ENCODE data around the gene NSRP1.
"Not testable (repeated sequence)": the region's sequence is repeated elsewhere in the genome, so short reads cannot be mapped to it uniquely, and the experiment has no call there.

The NSRP1 gene, protein sequence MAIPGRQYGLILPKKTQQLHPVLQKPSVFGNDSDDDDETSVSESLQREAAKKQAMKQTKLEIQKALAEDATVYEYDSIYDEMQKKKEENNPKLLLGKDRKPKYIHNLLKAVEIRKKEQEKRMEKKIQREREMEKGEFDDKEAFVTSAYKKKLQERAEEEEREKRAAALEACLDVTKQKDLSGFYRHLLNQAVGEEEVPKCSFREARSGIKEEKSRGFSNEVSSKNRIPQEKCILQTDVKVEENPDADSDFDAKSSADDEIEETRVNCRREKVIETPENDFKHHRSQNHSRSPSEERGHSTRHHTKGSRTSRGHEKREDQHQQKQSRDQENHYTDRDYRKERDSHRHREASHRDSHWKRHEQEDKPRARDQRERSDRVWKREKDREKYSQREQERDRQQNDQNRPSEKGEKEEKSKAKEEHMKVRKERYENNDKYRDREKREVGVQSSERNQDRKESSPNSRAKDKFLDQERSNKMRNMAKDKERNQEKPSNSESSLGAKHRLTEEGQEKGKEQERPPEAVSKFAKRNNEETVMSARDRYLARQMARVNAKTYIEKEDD

DNA sequence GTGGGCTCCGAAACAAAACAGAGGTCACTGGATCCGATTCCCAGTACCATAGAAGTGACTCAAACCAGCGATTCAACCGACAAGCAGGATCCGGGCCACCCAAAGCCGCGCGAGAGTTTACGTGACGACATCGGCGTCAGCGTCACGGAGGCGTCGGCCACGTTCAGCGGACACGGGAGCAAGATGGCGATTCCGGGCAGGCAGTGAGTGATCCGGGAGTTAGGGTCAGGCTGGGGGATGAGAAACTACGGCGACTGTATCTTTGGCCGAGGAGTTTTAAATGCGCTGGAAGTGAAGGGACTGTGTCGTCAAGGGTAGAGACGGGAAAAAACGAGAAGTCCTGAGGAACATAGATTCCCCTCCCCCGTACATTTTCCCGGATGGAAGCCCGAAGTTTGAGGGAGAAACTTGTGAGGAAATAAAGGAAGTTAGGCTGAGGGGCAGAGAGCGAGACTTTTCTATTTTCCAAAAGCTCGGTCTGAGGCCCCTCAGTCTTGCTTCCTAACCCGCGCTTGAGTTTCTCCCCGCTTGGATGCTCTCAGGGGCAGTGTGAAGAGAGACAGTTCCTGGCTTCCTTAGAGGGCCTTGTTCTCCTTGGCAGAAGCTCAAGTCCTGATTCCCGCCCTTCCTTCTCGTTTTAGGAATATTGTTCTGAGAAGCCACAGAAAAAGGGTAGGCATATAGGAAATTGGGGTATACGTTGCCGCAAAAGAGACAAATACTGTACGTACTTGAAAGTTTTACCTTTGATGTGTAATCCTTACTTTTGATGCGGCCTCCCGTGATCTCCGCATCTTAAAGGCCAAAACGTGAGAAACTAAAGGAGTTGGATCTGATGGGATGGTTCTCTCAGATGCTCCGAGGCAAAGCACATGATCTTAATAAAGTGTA is at the start of gene NSRP1:
NSRP1 (plus strand) TSS at position 156 of the 891 bp plus-strand sequence; CDS start at position 184, 28 bp downstream.
- in situ Hi-C loops (cut with MboI; ENCODE audit: low sequenced_read_pairs): no loop called here

DNA sequence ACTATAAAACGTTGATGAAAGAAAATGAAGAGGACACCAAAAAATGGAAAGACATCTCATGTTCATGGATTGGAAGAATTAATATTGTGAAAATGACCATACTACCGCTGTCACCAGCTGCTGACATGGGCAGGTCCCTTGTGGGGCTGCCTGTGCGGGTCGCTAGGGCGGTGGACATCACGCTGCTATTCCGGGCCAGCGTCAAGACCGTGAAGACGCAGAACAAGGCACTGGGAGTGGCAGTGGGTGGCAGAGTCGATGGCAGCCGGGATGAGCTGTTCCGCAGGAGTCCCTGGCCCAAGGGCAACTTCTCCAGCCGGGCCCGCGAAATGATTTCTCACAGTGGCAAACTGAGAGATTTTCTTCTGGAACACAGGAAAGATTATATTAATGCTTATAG is 48.2 kb upstream of the NSRP1 start:
- in situ Hi-C loops (cut with MboI; ENCODE audit: low sequenced_read_pairs): no loop called here

DNA sequence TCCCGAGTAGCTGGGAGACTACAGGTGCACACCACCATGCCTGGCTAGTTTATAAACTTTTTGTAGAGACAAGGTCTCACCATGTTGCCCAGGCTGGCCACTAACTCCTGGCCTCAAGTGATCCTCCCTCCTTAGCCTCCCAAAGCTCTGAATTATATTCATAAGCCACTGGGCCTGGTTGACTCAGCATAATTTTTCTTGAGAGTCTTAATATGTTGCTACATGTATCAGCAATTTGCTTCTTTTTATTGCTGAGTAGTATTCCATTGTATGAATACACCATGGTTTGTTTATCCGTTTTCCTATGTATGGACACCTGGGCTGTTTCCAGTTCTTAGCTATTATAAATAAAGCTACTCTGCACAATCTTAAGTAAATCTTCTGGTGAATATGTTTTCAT is 42.4 kb upstream of the NSRP1 start:
- in situ Hi-C loops (cut with MboI; ENCODE audit: low sequenced_read_pairs): no loop called here

DNA sequence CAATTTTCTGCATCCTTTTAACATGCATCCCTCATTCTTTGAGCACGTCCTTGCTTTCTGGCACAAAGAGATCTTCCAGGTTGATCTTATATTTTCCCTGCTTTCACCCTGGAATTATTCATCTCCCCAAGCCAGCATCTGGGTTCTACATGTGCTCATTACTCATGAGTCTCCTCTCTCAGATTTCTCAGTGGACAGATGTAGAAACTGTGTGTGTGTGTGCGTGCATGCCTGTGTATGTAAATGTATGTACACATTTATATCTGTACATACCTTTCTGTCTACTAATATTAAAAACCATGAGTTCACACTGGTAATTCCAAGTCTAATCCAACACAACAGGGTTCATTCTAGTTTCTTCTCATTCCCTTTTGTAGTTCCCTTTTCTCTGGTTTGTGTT is 41.9 kb upstream of the NSRP1 start:
- in situ Hi-C loops (cut with MboI; ENCODE audit: low sequenced_read_pairs): no loop called here

DNA sequence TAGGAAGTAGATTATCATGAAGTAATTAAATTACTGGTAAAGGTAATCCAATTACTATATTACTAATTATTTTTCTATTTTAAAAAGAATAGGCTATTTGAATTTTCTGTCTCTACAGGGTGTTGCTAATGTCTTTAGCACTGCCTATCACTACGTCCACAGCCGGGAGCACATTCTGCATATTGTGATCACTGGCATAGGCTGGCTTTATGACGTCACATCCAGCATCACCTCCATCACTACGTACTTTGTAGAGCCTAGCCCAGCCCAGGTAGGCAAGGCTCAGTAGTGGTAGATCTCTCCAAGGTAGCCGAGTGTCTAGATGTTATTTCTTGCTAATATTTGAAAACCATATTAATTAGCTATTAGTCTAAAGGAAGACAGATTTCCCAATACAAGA is 33.8 kb upstream of the NSRP1 start:
- in situ Hi-C loops (cut with MboI; ENCODE audit: low sequenced_read_pairs): no loop called here

DNA sequence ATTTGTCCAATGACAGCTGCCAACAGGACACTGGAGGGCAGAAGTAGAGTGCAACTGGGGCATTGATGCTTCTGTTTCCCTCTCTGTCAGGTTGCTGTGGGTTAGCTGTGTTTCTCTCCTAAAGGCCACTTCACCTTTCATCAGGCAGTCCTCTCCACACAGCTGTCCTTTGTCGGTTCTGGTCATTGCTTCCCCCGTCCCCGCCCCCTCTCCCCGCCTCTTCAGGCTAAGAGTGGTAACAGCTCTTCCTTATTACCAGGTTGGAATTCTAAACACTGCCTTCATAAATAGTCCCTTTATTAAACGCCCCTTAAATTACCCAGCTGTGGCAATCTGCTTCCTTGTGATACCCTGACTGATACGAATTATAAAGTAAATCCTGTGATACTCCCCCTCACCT is 31.8 kb upstream of the NSRP1 start:
- in situ Hi-C loops (cut with MboI; ENCODE audit: low sequenced_read_pairs): no loop called here

DNA sequence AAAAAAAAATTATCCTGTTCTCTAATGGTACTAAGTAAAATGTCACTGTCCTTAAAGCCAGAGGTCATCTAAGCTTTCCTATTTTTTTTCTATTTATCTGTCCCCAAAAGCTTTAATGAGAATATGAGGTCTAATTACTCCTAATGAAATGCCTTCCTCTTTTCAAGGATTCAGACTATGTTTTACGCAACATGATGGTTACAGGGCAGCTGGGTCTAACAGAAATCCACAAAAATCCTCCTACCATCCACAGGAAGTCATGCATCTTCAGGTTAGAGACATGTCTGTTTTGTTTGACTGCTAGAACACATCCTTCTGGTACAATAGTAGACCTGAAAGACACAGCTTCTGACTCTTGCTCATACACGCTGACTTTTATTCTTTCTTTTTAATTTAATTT is 29.7 kb upstream of the NSRP1 start:
- in situ Hi-C loops (cut with MboI; ENCODE audit: low sequenced_read_pairs): no loop called here

DNA sequence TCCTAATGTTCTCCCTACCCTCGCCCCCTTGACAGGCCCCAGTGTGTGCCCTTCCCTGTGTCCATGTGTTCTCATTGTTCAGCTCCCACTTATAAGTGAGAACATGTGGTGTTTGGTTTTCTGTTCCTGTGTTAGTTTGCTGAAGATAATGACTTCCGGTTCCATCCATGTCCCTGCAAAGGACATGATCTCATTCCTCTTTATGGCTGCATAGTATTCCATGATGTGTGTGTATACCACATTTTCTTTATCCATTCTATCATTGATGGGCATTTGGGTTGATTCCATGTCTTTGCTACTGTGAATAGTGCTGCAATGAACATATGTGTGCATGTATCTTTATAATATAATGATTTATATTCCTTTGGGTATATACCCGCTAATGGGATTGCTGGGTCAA is 29.2 kb upstream of the NSRP1 start:
- in situ Hi-C loops (cut with MboI; ENCODE audit: low sequenced_read_pairs): not testable (repeated sequence)

DNA sequence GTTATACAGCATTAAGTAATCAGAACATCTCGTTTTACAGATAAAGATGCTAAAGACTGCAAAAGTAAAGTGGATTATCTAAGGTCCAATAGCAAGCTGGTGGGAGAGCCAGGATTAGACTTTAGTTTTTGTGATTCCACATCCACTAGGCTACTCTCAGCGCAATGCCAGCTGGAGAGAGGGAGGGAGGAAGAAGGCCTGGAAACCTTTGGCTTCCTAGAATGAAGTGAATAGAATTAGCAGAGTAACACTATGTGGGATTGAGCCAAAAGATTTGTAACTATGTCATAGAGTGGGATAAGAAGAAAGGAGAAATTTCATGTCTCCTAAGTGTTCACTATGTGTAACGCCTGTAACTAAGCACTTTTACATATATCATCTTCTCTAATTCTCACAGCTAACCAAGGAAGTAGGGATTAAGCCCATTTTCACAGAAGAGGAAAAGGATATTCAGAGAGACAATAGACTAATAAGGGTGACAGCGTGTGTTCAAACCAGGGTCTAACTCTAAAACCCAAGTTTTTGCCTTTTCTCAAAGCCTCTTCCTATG is 25.4 kb upstream of the NSRP1 start:
- in situ Hi-C loops (cut with MboI; ENCODE audit: low sequenced_read_pairs): no loop called here

DNA sequence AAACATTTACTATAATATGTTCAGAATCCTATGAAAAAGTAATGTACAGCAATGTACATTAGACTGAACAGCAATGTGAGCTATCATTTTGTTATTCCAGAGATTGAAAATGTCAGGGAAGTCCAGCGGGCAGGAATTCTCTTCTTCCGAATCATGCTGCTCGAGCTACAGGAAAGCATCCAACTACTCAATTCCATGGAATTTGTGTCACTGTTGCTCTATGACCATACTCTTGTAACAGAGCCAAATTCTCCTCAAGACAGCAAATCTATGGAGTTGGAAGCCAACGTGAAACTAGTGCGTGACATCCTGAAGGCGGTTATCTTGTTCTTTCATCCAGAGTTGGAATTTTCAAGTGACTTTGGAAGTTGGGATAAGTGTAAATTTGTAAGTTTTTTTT is 24.8 kb upstream of the NSRP1 start:
- in situ Hi-C loops (cut with MboI; ENCODE audit: low sequenced_read_pairs): no loop called here

DNA sequence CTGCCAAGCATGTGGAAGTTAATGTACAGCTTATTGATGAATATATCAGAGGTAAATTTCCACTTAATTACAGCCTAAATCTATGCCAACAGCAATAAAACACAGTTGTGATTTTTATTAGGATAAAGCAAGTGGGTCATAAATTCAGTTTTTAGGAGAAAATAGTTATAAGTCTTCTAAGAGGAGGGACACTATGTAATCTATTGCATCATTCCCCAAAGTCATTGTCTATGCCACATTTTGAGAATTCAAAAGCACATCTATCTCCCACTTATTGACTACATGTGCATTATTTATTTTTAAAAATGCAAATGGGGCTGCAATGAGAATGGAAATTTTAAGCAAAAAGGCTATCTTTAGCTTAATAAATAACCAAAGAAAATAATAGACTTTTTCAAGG is 23.7 kb upstream of the NSRP1 start:
- in situ Hi-C loops (cut with MboI; ENCODE audit: low sequenced_read_pairs): no loop called here

DNA sequence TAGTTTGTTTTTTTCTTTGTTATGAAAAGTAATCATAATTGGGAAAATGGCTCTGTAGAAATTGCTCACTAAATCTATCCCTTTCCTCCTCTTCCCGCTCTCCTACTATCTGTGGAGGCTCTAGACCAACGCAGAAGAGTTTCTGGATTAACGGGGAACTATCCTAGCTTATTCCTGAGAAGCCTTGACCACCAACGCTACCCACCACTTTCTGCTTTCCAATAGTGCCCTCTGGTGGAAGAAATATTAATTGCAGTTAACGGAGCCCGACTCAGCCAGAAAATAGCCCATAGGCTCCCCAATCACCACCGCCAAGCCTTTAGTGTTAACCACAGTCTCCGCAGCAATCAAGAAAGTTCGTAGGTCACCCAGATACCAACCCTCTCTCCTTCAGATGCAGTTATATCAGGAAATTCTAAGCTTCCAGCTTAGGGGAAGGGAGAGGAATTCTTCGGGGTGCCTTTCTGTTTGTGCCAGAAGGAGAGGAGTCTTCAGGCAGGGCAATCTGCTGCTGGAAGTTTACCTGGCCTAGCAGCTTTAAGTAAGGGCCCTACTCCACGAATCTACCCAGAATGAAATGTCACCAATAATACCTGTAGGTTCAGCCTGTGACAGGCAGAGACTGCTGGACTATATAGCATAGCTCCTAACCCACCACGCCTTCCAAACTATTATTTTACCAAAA is 23.0 kb upstream of the NSRP1 start:
- in situ Hi-C loops (cut with MboI; ENCODE audit: low sequenced_read_pairs): no loop called here

DNA sequence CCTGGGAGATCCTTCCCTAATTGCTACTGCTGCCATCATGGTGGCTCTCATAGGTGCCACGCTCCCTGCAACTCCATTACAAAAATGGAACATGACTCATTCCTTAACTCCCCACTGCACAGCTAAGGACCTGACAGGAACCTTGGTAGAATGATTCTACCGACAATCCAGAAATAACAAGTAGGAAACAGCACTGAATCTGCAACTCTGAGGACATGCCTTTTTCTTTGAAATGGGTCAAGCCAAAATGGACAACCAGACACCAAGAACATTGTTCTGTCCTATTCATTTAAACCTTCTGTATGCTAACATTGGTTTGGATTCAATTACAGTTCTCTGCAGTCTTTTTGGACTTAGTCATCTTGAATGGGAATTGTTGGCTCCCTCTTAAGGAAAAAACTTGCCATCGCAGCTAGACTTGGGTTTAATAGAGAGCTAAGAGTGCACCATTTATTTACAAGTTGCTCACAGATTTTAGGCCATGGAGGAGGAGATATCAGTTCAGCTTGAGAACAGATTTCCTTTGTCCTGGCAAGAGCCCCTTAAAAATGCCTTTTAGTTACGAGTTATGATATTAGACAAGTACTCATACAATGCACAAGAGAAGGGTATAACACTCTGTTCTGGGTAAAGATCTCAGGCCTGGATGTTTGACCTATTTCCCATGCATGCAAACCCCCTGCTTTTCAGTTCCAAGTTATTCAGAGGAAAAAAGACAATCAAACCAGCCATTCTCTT is 20.9 kb upstream of the NSRP1 start:
- in situ Hi-C loops (cut with MboI; ENCODE audit: low sequenced_read_pairs): no loop called here

DNA sequence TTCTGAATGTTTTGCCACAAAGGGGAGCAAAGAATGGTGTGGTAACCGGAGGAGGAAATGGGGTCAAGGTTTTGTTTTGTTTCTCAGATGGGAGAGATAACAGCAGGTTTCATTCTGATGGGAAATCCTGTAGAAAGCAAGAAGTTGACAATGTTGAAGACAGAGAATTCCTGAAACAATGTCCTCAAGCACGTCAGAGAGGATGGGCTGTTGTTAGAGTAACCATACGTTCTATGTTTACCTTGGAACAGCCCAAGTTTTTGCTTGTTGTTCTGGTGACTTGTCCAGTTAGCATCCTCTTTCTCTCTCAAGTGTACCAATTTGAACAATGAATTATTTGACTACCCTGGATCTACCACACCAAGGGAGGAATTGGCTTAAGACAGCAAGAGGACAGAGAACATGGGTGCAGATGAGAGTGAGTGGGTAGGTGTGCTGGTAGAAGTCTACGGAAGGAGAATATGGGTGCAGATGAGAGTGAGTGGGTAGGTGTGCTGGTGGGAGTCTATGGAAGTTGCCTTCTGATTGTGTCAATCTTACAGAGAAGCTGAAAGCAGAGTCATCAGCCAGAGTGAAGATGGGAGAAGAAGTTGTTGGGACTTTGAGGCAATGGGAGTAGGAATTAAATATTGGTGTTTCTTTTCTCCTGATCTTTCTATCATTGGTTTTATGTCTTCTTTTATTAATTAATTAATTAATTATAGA is 14.8 kb upstream of the NSRP1 start:
- in situ Hi-C loops (cut with MboI; ENCODE audit: low sequenced_read_pairs): no loop called here

DNA sequence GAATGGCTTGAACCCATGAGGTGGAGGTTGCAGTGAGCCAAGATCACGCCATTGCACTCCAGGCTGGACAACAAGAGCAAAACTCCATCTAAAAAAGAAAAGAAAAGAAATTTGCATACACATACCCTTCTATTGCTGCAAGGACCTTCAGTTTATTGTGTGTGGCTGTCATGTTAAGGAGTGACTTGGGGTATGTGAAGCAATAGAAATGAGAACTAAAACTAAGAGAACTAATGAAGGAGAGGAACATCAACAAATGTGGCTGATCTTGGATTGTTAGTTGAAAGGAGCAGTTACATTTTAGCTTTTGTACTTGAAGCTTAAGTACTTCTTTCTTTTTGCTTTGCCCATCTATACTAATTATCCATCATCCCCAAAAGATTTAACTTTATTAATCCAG is 12.7 kb upstream of the NSRP1 start:
- in situ Hi-C loops (cut with MboI; ENCODE audit: low sequenced_read_pairs): no loop called here

DNA sequence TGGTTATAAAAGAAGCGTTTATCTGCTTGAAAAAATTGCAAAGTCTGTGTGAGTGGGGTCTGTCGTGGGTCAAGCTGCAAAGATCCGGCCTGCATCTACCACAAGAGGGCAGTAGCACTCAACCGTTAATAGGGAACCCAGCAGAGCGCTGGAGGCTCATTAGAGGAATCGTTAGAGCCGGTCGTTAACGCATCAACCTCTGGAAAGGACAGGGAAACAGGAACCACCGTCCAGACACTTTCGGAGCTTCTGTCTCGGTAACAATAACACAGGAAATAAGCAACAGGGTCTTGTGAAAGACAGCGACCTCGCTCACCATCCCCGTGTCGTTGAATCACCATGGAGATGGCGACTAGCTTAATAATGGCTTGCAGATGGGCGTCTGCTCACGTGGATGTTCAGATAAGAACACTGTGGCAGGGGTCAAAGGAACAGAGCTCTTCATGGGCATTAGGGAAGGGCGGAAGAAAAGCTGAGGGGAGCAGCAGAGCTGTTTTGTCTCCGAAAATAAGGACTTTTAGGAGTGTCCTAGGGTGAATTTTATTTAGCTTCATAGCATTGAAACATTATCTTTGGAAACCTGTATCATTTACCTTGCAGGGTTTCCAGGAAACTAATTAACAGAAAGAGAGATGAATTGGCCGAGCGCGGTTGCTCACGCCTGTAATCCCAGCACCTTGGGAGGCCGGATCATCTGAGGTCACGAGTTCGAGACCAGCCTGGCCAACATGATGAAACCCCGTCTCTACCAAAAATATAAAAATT is 11.9 kb upstream of the NSRP1 start:
- in situ Hi-C loops (cut with MboI; ENCODE audit: low sequenced_read_pairs): no loop called here

DNA sequence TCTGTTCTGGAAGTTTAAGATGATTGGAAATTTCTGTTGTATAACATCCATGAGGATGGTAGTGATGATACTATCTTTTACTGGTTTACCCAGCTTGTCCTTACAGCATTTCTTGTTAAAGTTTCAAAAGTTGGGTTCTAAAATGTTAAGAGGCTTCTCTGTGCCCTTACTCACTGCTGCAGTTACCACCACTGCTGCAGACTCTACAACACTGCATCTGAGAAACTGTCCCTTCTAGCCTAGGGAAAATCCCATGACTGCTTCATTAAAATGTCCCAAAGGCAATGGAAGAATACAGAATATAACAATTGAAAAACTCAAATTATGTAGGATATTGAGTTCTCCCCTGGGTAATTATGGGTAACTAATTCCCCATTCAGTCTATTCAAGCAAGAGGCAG is 3.8 kb upstream of the NSRP1 start:
- in situ Hi-C loops (cut with MboI; ENCODE audit: low sequenced_read_pairs): no loop called here

DNA sequence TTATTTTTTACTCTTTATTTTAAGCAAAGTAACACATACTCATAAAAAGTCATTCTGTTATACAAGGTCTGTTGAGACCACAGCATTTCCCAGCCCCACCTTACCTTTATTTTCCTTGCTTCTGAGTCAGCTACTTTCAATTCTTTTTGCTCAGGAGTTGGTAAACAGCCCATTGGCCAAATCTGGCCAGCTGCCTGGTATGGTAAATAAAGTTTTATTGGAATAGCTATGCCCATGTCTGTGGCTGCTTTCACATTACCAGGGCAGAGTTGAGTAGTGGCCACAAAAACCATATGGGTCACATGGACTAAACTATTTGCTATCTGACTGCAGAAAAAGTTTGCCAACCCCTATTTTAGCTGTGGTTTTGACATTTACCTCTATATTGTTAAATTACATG is 3.4 kb upstream of the NSRP1 start:
- in situ Hi-C loops (cut with MboI; ENCODE audit: low sequenced_read_pairs): no loop called here

DNA sequence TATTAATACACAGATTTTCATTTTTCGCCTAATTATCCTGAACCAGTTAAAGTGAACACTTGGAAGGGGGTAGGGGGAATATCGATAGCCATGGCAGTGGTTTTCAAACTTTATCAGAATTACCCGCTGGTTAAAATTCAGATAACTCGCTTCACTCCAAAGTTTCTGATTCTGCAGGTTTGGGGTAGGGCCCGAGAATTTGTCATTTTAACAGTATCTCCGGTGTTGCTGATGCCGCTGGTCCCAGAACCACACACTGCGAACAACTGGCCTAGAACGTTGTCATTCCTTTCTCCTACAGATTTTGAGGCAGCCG is 313 bp upstream of the NSRP1 start:
- in situ Hi-C loops (cut with MboI; ENCODE audit: low sequenced_read_pairs): no loop called here

All from hTERT RPE-1 (cell line).